Measurements from ENCODE around the gene PRPF19.

The PRPF19 gene

GRCh38 chr11:60939301-60939700, 32.9 kb upstream of the PRPF19 start:
- TF ChIP-seq, protein P1, sequence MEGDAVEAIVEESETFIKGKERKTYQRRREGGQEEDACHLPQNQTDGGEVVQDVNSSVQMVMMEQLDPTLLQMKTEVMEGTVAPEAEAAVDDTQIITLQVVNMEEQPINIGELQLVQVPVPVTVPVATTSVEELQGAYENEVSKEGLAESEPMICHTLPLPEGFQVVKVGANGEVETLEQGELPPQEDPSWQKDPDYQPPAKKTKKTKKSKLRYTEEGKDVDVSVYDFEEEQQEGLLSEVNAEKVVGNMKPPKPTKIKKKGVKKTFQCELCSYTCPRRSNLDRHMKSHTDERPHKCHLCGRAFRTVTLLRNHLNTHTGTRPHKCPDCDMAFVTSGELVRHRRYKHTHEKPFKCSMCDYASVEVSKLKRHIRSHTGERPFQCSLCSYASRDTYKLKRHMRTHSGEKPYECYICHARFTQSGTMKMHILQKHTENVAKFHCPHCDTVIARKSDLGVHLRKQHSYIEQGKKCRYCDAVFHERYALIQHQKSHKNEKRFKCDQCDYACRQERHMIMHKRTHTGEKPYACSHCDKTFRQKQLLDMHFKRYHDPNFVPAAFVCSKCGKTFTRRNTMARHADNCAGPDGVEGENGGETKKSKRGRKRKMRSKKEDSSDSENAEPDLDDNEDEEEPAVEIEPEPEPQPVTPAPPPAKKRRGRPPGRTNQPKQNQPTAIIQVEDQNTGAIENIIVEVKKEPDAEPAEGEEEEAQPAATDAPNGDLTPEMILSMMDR (IDR thresholded peaks at IDR 0.05; ENCODE audit: control insufficient read depth, insufficient read depth, low read depth, low read length, missing control alignments) = no peak
- H3K4me3 ChIP-seq (ENCODE audit: control insufficient read depth, low read depth, low read length) = no peak overlapping the region
- DNase-seq (ENCODE audit: low read depth) = no peak

DNA sequence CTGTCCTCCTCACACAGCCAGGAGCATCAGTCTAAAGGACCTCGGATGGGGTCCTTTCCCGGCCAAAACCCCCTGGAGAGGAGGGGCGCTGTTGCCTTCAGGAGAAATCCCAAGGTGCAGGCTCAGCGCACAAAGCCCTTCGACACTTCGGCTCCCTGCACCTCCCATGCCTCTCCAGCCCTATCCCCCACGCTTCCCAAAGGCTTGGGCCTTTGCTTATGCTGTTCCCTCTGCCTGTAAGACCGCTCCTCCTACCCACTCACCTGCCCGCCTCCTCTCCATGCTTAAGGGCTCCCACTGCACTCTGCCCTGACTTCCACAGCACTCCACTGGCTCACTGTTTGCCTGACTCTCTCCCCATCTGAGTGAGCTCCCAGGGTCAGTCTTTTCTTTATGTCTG, 32.1 kb upstream of the PRPF19 start:
- TF ChIP-seq, protein P1 (IDR thresholded peaks at IDR 0.05; ENCODE audit: control insufficient read depth, insufficient read depth, low read depth, low read length, missing control alignments) = no peak
- DNase-seq (ENCODE audit: low read depth) = no peak
- H3K4me3 ChIP-seq (ENCODE audit: control insufficient read depth, low read depth, low read length) = no peak overlapping the region

GRCh38 chr11:60937811-60938210, 31.4 kb upstream of the PRPF19 start:
- no peak for DNase-seq (ENCODE audit: low read depth)
- H3K4me3 ChIP-seq (ENCODE audit: control insufficient read depth, low read depth, low read length) = no peak overlapping the region
- TF ChIP-seq, protein P1 (IDR thresholded peaks at IDR 0.05; ENCODE audit: control insufficient read depth, insufficient read depth, low read depth, low read length, missing control alignments) = no peak

GRCh38 chr11:60937144-60937527, 30.8 kb upstream of the PRPF19 start:
- no peak for DNase-seq (ENCODE audit: low read depth)
- TF ChIP-seq, protein P1 (IDR thresholded peaks at IDR 0.05; ENCODE audit: control insufficient read depth, insufficient read depth, low read depth, low read length, missing control alignments) = no peak
- H3K4me3 ChIP-seq (ENCODE audit: control insufficient read depth, low read depth, low read length) = no peak overlapping the region

- H3K4me3 ChIP-seq (ENCODE audit: control insufficient read depth, low read depth, low read length) = no peak overlapping the region
- TF ChIP-seq, protein P1 (IDR thresholded peaks at IDR 0.05; ENCODE audit: control insufficient read depth, insufficient read depth, low read depth, low read length, missing control alignments) = no peak
- no peak for DNase-seq (ENCODE audit: low read depth)
Measured at GRCh38 chr11:60936467-60937143, 30.2 kb upstream of the PRPF19 start.

- no peak for DNase-seq (ENCODE audit: low read depth)
- no peak overlapping the region for H3K4me3 ChIP-seq (ENCODE audit: control insufficient read depth, low read depth, low read length)
- TF ChIP-seq, protein P1 (IDR thresholded peaks at IDR 0.05; ENCODE audit: control insufficient read depth, insufficient read depth, low read depth, low read length, missing control alignments) = no peak
Measured at GRCh38 chr11:60935676-60936442, 29.5 kb upstream of the PRPF19 start.

All from AG09309 (cell line).